Stimulated activated CD4-positive, alpha-beta T cell treated with anti-CD3 and anti-CD28 coated beads, TNF-alpha, amount 100 ng/mL, for 24 hours (primary cell): ENCODE results near the gene HRK.
A peak's percentile ranks its signal among the peaks of the same experiment; 100 is the strongest.

Experiments used
- DNase-seq, 3 experiments: peaks; one replicate each; pipeline ENCODE4 v3.0.0-alpha.2; 2020; ENCODE audit warnings: low read depth in 3 of 3

HRK gene

DNA sequence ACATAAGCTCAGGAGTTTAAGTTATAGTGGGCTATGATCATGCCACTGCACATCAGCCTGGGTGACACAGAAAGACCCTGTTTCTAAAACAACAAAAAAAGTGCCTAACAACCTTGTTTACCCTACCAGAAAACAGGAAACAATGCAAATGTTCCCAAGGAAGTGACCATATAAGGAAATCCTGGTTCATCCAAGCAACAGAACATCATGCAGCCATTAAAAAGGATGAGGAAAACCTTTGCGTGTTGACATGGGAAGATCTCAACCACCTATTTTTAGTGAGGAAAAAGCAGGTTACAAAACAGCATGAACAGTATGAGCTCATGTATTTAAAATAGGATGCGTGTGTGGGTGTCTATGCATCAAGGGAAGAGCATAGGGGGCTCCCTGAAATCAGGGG lies 13.7 kb downstream of the HRK start:
- DNase-seq: no peak

DNA sequence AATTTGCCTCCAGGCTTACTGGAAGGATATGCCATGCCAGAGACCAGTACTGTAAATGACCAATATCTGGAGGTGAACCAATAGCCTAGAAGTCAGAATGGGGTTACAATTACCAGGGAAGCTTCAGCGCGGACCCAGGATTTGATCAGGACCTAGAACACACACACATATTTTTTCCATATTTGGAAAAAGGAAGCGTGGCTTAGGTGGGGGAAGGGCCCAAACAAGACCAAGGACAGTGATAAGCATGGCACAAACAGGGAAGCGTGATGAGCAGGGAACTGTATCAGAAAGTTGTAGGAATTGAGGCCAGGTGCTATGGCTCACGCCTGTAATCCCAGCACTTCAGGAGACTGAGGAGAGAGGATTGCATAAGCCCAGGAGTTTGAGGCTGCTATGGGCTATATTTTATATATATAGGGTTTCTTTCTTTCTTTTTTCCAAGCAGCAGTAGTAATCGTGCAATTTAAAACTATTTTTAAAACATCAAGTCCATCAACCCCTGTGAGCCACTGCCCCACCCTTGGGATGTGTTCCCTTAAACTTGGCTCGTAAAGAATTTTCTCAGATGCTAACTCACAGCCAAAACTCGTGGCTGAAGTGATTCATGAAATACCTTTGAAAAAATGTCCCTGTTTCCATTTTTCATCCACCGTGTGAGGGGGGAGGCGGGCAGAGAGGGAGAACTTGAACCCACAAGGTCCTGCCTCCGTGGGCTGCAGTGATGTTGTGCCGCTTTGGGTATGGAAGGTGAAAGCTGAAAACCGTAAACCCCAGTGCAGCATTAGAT lies 16.7 kb downstream of the HRK start:
- DNase-seq: no peak

GRCh38 chr12:116863275-116863767 lies 17.9 kb downstream of the HRK start:
- DNase-seq: no peak

GRCh38 chr12:116862167-116862566 lies 19.1 kb downstream of the HRK start:
- DNase-seq: no peak

GRCh38 chr12:116861320-116861719 lies 19.9 kb downstream of the HRK start:
- DNase-seq: peak in 1 of 3 experiments; percentile 29

DNA sequence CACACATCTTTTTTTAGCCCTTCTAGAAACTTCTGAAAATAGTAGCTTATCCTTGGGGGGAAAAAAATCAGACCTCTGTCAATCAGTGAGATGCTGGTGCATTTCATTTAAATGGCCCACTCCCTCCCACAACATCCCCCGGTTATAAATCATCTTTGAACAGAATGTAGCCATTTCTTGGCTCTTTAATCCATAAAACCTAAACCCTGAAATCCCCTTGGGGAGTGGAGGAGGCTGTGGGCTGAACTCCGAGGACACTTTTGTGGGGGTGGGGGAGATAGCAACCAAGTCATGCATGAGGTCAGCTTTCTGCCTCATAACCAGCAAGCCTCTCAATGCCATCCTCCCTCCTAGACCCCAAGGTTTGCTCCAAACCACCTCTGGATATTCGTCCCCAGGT lies 21.0 kb downstream of the HRK start:
- DNase-seq: no peak

- DNase-seq: no peak
Measured at GRCh38 chr12:116859079-116859478, 22.2 kb downstream of the HRK start.

DNA sequence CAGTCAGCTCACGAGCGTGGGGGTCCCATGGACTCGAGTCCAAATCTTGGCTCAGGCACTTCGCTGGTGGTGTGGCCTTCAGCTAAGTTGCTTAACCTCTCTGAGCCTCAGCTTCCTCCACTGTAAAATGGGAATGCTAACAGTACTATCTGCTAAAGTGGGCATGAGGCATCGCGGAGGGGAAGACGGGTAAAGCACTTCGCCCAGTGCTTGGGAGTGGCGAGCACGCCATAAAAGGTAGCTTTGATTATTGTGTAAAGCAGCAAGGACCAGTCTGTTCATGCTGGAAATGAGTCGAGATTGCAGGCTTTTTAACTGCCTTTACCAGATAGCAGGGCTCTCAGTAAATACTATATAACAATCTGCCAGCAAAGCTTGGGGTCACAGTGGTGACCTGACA lies 24.5 kb downstream of the HRK start:
- no peak for DNase-seq

- DNase-seq: no peak
Measured at GRCh38 chr12:116855744-116856470, 25.3 kb downstream of the HRK start.

GRCh38 chr12:116853507-116853906 lies 27.7 kb downstream of the HRK start:
- DNase-seq: no peak

GRCh38 chr12:116852303-116852702 lies 28.9 kb downstream of the HRK start:
- DNase-seq: no peak

GRCh38 chr12:116849216-116849615 lies 32.0 kb downstream of the HRK start:
- DNase-seq: no peak

GRCh38 chr12:116843085-116843484 lies 38.2 kb downstream of the HRK start:
- DNase-seq: no peak

- DNase-seq: no peak
Measured at GRCh38 chr12:116839287-116839830, 41.9 kb downstream of the HRK start.

GRCh38 chr12:116838365-116838764 lies 42.9 kb downstream of the HRK start:
- no peak for DNase-seq

DNA sequence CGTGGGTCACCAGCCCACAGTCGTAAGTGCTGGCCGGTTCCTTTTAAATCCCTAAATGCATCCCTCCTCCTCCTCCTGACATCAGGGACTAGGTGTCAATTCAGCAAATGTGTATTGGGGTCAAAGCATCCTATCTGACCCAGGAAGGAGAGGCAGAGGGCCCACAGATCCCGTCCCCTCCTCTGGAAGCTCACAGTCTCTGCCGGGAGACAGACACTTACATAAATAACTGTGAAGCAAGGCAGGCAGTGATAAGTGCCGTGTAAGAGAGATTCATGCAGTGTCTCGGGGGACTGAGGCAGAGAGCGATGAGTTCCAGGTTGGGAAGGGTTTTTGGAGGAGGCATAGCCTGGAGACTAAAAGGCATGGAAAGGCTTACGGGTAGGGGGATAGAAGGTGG lies 44.1 kb downstream of the HRK start:
- no peak for DNase-seq

GRCh38 chr12:116835484-116835883 lies 45.8 kb downstream of the HRK start:
- no peak for DNase-seq

DNA sequence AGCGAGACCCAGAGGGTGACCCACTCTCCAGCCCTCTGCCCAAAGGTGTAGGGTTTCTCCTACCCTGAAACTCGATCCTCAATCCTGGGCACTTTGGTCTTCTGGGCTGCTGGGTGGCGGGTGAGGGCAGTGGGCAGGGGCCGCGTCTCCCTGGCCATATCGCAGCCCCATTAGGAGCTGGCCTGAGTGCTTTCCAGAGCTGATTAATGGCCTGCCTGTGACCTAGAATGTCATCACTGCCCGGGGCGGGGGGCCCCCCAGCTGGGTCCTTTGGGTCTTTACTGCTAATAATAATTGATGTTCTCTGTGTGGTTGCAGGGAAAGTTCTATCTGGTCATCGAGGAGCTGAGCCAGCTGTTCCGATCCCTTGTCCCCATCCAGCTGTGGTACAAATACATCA lies 47.8 kb downstream of the HRK start:
- DNase-seq: no peak

DNA sequence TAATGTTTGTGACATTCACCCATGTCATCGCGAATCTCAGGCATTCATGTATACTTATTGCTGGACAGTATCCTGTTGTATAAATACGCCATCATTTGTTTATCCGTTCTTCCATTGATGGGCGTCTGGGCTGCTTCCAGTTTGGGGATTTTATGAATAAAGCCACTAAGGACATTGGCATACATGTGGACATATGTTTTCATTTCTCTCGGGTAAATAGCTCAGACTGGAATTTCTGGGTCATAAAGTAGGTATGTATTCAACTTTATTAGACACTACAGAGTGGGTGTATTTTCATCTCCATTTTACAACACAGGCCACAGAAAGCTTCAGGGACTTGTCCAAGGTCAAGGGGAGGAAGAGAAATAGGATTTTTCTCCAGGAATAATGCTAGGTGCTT lies 48.9 kb downstream of the HRK start:
- no peak for DNase-seq

- no peak for DNase-seq
Measured at GRCh38 chr12:116827432-116827831, 53.8 kb downstream of the HRK start.

DNA sequence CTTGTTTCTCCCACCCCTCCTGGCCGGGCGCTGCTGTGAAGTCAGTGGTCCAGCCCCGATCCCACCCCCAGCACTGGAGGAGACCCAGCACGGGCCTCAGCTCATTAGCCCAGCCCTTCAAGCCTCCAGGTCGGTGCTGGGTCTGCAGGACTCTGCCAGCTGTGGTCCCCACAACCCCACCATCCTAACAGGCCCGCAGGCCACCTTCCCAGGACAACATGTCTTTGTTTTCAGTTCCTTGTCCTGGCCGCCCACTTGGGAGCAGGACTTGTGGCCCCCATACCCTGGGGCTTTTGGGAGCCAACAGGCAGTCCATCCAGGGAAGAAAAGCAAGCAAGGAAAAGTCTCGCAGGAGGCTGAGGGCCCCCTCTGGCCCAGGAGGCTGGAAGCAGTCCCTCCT lies 60.0 kb downstream of the HRK start:
- no peak for DNase-seq

GRCh38 chr12:116820064-116820656 lies 61.1 kb downstream of the HRK start:
- DNase-seq: no peak
